GM18868 (cell line): ENCODE measurements around the gene YBX3.

Experiments used
- ATAC-seq: cut with Tn5 transposase; IDR thresholded peaks from one replicate; pipeline ENCODE4 v1.9.1; 2021; ENCODE audit warnings: mild to moderate bottlenecking, moderate library complexity; ENCODE audit not compliant: unreplicated experiment

The YBX3 gene

DNA sequence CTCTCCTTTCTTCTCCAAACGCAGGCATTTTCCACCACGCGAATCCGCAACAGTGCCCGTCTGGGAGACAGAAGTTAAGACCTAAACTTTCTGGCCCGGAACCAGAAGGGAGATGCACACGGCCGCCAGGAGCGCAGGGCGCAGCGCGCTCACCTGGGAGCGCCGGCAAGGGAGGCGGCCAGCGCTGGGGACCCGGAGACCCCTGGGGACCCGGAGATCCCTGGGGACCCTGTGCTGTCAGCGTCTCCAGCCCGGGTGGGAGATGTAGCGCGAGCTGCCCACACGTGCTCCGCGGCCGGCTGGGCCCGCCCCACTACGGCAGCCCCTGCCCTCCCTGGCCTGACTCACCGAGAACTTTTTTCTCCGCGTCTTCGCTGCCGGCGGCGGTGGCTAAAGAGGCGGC lies 620 bp downstream of the YBX3 start:
- ATAC-seq = peak; percentile 47

DNA sequence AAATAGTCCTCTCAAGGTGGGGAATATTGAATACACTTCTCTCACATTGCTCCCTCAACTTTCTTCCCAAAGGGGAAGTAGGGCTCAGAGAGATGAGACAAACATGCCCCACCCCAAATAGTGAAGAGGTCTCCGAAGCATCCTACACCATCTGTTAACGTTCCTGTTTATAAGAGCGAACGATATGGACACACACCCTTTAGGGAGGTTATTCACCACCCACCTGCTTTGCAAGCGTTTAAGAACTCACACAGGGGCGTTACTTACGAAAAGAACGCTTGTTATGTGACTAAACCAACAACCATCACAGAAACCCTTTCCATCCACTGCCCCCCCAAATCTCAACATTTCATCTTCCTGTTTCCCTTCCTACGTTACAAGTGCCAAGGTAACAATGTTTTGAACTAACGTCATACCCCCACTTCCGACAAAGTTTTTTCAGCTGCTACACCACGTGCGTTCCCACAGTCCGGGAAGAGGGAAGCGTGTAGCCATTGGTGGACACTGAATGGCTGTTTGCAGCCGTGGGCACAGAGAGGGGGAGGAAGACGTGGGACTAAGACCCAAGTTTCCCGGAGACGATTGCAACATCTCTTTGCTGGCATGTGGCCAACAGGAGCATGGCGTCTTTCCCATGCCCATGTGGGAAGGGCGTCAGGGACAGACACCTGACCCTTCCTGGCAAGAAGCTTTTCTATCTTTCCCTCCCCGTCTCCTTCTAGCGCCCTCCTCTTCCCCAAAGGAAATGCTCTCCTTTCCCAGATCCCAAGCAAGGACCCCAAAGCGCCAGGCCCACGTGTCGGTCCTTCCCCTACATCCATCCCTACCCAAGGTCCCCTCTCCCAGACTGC lies 1.2 kb downstream of the YBX3 start:
- ATAC-seq = peak; percentile 40

DNA sequence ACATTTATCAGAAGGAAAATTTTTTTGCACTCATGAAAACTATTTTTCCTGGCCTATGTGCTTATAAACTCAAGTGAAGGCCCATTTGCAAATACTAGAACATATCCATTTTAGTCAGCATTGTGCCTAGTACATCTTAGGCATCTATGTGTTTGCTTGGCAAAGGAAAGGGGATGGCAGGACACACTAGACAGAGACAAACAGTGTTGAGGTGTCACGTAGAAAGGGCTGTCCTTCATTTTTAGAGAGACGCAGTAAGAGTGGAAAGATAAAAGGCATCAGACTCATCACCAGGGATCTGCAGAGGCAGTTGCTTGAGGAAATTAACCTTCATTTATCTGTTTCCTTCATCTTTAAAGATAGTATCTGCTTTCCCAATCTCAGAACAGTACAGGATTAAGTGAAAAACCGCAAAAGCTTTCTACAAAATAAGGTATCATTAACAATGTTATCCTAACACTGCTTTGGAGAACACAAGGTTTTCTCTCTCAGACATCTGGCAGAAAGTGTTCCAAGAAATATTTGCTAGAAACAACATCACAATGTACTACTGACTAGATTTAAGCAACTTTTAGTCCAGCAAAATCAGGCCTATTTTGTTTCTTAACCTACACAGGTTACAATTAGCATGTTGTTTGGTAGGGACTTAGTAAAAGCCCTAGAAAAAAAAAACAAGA lies 2.0 kb downstream of the YBX3 start:
- ATAC-seq = no peak

DNA sequence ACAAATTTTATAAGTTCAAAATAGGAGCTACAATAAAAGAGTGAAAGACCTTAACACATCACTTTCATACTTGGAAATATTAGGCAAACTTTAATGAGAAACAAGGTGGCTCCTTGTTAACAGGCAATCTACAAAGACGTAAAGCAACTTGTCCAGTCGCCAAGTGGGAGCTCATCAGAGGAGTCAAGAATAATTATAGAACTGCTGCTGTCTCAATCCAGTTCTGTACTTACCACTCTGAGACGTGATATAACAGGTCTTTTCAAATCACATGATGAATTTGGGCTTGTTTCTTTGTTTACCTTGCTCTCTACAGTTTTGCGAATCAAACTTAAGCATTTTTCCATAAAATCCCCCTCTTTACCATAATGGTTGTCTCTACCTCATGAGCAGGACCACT lies 3.6 kb downstream of the YBX3 start:
- no peak for ATAC-seq

DNA sequence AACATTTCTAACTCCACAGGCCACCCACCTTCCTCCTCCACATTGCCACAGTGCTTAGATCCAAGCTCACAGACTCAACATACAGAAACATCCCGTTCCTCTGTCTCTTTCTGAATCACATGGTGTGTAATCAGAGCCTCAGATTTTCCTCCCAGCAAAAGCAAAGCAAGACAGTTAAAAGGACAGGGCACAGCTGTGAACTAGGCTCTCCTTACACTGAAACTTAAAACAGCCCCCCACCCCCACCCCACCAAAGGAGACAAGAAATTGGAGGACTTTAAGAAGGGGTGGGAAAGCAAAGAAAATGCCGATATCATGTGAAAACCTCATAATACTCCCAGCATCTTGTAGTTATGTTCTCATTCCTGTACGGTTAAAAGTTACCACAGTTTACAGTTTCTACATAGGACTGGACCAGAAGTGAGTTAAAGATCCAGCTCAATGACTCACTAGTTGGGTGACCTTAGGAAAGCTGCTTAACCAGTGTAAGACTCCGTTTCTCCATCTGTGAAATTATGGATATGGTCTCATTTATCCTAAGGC lies 4.8 kb downstream of the YBX3 start:
- no peak for ATAC-seq

DNA sequence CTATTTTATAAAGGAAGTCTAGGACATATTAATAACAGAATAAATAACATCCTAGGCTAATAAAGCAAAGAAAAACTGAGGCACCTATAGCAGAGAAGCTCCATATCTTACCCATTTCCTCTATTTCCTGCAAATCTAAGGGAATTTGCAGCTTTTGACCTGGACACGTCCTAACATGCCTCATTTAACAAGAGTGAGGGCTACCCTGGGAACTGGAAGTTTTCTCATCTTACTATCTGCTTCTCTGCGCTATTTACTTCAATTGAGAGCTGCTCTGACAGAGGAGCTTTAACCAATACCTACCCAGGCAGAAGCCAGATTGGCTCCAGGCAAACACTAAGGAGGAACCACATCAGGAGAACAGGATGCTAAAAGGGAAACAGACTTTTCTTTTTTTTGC lies 5.7 kb downstream of the YBX3 start:
- no peak for ATAC-seq

DNA sequence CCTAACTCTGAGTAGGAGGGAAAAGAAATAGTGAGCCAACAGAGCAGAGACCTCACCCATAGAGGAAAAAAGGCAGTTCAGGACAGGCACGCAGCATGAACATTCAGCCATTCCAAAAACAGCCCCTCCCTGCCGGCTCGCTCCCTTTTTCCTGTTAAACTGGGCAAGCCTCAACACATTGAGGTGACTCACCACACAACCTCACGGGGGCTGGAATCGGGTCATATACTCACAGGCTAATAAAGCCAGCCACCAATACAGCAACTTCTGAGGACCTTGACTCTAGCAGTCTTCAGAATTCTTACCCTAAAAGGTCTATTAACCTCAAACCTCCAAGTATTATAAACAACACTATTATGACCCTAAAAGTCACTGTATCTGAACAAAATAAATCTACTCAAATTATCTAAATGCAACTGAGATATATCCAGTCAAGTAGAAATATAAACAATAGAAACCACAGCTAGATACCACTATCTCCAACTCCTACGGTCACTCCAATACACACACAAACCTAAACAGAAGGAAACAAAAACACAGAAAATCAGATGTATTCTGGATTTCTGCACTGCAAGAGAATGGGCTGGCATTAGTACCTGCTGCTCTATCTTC lies 6.3 kb downstream of the YBX3 start:
- ATAC-seq = no peak

DNA sequence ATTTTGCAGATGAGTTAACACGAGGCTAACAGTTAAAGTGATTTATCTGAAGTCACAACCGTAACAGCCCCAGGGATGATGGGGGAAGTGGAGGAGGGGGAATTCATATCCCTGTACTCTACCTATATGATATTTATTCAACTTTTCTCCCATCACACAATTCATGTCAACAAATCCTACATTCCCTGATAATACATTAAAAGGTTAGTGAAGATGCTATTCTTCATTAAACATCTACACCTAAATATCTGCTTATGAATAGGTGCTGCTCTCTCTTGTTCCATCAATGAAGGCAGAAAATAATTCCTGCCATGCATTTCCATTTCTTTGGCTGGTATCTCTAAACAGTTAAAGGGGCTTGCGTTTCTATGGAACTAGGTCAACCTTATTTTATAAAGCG lies 6.8 kb downstream of the YBX3 start:
- no peak for ATAC-seq

DNA sequence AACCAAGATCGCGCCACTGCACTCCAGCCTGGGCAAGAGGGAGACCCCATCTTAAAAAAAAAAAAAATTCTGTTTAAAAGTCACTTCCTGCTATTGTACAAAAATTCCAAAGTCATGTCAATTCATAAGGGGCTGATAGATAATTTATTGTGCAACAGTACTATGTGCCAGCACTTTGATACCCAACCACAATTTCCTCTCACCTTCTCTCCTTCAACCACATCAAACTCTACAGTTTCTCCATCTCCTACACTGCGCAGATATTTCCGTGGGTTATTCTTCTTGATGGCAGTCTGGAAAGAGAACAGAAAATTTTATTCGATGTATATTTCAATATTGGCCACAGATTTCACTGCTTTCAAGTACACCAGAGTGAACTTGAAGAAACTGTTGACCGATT lies 7.6 kb downstream of the YBX3 start:
- no peak for ATAC-seq

DNA sequence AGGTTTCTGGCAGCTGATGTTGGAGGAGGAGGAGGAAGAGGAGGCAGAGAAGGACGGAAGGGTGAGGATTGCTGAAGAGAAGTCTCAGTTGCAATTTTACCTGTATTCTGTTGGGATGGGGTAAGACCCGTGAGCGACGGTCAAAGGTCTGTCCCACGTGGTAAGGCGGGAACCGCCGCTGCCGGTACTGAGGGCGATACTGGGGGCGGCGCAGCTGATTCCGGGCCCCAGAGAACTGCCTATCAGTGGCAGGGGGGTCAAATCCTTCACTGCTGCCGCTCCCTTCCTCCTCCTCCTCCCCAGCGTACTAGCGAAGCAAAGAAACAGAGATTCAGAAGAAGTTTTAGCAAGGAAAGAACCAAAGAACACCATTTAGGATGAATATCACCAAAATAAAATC lies 13.3 kb downstream of the YBX3 start:
- ATAC-seq = no peak

DNA sequence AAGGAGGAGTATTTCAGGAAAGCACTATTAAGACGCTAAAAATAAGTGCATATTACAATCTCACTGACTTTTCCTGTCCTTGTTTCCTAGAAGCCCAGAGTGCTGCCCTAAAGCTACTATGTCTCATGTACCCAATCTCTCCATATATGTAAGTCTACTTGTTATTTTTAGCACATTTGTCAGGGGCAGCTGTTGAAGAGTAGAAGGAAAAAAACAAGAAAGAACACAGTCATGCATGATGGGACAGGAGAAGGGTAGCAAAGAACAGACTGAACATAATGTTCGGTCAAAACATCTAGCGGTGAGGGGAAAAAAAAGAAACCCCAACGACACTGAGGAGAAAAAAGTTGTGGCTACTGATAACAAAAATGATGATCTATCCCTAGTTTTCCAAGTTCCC lies 14.3 kb downstream of the YBX3 start:
- no peak for ATAC-seq

DNA sequence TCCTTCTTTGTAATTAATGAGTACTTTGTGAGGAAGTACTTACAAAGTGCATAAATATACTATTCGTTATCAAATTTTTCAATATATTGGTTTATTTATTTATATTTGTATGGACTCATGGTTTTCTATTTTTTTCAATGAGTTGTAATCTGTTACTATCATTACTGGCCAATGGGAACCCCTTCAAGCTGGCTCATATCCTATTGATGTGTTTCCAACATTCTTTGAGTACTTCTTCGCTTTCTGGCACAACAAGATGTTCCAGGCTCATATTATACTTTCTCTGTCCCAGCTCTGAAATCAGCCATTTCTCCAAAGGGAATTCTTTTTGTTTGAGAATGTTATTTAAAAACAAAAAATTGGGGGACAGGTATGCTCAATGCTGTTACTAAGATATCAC lies 17.5 kb downstream of the YBX3 start:
- no peak for ATAC-seq

DNA sequence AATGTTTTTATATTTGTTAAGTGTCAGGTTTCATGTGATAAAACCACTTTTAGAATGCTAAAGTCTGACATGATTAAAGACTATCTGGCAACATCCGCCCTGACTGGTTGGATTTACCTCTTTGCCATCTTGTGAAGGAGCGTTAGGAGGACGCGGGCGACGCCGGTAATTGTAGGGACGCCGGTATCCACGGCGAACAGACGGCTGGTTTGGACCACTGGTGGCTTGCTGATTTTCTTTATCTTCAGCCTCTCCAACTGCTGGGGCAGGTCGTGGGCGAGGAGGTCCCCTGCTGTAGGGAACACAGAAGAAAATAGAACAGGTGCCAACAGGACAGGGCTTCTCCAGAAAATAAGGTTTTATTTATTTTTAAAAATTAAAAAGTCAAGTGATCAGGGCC lies 21.3 kb downstream of the YBX3 start:
- ATAC-seq = peak; percentile 12

DNA sequence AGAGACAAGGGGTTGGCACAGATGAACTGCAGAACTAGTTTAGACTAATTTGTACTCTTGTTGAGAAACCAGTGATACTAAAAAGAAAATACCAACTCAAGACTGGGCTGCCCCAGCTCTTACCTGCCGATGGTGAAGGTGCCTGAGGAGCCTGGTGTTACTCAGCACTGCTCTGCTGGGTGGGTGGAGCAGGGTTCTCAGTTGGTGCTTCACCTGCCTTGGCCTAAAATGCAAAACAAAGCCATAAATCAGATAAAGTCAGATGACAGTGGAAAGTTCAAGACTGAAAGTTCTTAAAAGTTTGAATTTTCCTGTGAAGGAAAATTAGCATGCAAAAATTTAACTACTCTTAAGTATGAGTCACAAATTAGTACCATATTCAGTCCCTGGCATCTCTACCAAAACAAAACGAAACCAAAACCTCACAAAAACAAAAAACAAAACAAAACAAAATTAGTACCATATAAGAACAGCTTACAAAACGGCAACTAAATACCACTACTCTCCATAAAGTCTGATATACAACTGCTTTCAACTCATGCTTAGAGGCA lies 21.9 kb downstream of the YBX3 start:
- ATAC-seq = peak; percentile 65

DNA sequence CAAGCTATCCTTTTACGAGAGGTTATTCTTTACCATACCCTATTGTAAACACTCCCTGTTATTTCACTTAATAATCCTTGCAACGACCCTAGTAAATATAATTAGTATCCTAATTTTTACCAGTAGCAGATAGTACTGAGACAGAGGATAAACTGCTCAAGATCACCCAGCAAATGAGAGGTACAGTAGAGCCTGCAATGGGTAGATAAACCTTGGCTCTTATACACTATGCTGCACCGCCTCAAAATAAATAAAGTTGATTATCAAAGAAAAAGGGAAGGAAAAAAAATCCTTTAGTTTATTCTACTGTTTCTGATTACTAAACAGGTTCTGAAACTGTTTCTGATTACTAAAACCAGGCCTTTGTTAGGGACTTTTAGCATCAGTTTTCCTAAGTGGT lies 22.5 kb downstream of the YBX3 start:
- ATAC-seq = peak; percentile 31

DNA sequence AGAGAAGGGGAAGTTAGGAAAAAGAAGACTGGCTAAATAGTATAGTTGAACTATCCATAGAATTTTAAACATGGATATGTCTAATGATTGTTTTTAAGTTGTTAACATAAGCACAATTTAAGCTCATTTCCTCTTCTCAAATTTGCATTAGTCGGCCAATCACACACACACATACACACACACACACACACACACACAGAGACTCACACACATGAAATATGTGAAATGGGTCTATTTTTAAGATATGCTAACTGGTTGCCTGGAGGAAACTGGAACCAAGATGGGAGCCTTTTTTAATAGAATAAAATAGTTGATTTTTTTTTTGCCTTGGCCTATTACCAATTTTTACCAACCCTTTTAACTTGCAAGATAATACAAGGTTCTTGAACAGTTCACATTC lies 25.3 kb downstream of the YBX3 start:
- no peak for ATAC-seq

DNA sequence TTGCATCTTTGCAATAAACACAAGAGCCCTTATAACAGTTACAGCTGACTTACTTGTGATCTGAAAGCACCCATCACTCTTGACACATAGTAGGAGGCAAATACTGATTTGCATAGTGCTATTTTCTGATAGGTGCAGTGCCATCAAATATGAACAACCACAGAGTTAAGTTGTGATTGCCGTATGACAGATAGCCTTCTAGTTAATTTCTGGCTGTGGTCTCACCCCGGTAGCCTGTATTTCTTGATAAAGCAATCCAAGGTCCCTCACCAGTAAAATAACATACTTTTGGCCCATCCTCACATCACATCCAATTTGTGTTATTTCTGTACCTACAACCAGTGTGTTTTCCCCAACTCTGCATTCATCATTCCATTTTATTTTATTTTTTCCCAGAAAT lies 26.0 kb downstream of the YBX3 start:
- no peak for ATAC-seq

DNA sequence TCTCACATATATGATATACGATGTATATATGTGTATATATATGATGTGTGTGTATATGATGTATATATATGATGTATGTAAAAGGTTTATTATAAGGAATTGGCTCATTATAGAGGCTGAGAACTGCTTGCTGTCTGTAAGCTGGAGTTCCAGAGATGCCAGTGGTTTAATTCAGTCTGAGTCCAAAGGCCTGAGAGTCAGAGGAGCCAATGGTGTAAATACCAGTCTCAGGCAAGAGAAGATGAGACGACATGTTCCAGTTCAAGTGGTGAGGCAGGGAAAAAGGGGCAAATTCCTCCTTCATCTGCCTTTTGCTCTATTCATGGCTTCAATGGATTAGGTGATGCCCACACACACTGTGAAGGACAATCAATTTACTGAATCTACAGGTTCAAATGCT lies 32.2 kb downstream of the YBX3 start:
- ATAC-seq = no peak

DNA sequence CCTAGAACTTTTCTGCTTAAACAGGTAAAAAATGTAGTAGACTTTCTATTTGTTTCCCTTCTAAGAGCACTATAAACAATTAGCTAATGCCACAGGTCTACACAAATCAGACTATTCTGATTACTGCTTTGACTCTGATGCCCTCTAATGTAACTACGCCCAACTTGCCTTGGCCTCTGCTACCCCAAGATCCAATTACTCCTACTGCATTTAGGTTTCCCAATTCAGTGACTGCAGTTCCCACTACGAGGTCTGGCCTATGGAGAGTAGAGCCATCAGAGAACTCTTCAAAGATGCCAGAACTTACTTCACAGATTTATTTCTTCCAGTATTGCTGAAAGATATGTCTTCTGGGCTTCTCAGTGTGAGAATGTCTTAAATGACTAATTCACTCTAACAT lies 34.0 kb downstream of the YBX3 start:
- no peak for ATAC-seq

DNA sequence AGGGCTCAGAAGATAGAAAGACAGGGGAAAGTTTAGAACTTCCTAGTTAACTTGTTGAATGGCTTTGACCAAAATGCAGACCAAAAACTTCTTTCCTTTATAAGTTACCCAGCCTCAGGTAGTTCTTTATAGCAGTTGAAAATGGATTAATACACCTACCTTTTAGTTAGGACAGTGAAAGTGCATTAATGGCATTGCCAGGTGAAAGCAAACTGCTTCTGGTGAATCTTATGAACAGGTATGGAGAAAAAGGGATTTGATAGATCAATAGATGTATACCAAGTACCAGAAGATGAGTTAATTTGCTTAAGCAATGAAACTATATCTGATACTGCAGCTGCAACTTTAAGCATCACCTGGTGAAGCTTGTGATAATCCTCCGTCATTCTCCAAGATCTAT lies 35.1 kb downstream of the YBX3 start:
- ATAC-seq = no peak

DNA sequence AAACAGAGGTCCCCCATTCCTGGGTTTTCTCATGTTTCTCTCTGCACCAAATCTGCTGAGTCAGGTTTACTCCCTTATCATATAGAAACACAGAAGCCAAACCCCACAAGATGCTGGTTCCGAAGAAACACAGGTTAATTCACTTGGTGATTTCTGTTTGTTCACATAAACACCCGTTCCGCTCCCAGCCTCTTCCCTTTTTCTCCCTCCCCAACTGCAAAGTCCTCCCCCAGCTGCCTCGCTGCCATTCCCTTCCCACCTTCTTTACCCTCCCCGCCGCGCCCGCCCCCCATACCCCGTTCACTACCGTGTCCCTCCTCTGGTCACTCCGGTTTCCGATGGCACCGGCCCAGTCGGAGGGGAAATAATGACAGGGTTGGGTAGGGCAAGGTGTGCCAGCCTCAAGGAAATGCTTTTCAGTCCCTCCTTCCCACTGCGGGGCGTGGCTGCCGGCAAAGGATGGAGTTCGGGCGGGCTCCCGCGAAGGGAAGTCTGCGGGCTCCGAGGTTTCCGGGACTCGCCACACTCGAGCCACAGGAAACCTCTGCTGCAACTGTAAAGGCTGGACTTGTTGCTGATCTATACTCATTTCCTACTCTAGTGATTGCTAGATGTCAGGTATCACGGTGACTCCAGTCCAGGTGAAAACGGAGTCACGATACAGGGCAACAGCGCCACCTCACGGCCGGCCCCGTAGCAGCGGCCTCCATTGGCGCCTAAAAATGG lies 49.3 kb downstream of the YBX3 start, which contains the start of gene STYK1:
Gene STYK1 (minus strand): TSS at position 394 of the 726 bp plus-strand sequence. CDS start 39,434 bp downstream, outside the sequence.
- ATAC-seq = peak; percentile 65
